Measurements from ENCODE around the gene PIM1.
"Not testable (repeated sequence)": the region's sequence is repeated elsewhere in the genome, so short reads cannot be mapped to it uniquely, and the experiment has no call there.

The PIM1 gene

GRCh38 chr6:37177077-37177934 is 7.4 kb downstream of the PIM1 start:
- peak; percentile 10 for TF ChIP-seq CTCF (conservative IDR thresholded peaks at IDR 0.05; ENCODE audit: low read depth, low read length)
- no peak for DNase-seq (ENCODE audit: low read depth)
- no peak overlapping the region for H3K4me3 ChIP-seq (ENCODE audit: low read depth, low read length)

- no peak overlapping the region for H3K4me3 ChIP-seq (ENCODE audit: low read depth, low read length)
- no peak for TF ChIP-seq CTCF (conservative IDR thresholded peaks at IDR 0.05; ENCODE audit: low read depth, low read length)
- no peak for DNase-seq (ENCODE audit: low read depth)
These were observed 8.1 kb downstream of the PIM1 start for GRCh38 chr6:37177935-37178517.

GRCh38 chr6:37180075-37180474 is 10.1 kb downstream of the PIM1 start:
- H3K4me3 ChIP-seq (ENCODE audit: low read depth, low read length), result no peak overlapping the region
- no peak for DNase-seq (ENCODE audit: low read depth)
- TF ChIP-seq CTCF (conservative IDR thresholded peaks at IDR 0.05; ENCODE audit: low read depth, low read length), result no peak

- H3K4me3 ChIP-seq (ENCODE audit: low read depth, low read length); DNase-seq (ENCODE audit: low read depth): not testable (repeated sequence)
These were observed 10.7 kb downstream of the PIM1 start for GRCh38 chr6:37180610-37181009.

GRCh38 chr6:37182736-37183590 is 13.0 kb downstream of the PIM1 start:
- no peak overlapping the region for H3K4me3 ChIP-seq (ENCODE audit: low read depth, low read length)
- DNase-seq (ENCODE audit: low read depth), result no peak
- TF ChIP-seq CTCF (conservative IDR thresholded peaks at IDR 0.05; ENCODE audit: low read depth, low read length), result no peak

GRCh38 chr6:37185949-37186720 is 16.2 kb downstream of the PIM1 start:
- not testable (repeated sequence) for DNase-seq (ENCODE audit: low read depth); H3K4me3 ChIP-seq (ENCODE audit: low read depth, low read length)

- DNase-seq (ENCODE audit: low read depth), result no peak
- TF ChIP-seq CTCF (conservative IDR thresholded peaks at IDR 0.05; ENCODE audit: low read depth, low read length), result no peak
These were observed 17.5 kb downstream of the PIM1 start for GRCh38 chr6:37187321-37188022.

More at GRCh38 chr6:37187321-37188022, 17.5 kb downstream of the PIM1 start:
- no peak overlapping the region for H3K4me3 ChIP-seq (ENCODE audit: low read depth, low read length)
